Left renal pelvis (tissue), 4 donors: ENCODE measurements around the gene MANBA. TPM values are rescaled to one million over a fixed set of nuclear protein-coding genes. Genes with fewer than 3 reads are reported as not detected.
A peak's percentile ranks its signal among the peaks of the same experiment; 100 is the strongest.
"Not testable (repeated sequence)": the region's sequence is repeated elsewhere in the genome, so short reads cannot be mapped to it uniquely, and the experiment has no call there.

Experiments used
- DNase-seq, 4 donors: peaks; one replicate each; pipeline ENCODE4 v3.0.0-alpha.2; 2013; ENCODE audit warnings: low read depth in 4 of 4, low spot score in 3 of 4
- polyA plus RNA-seq, 4 donors: library from polyadenylated mRNA; unstranded; fragments of 120-200 nt; gene quantifications; one replicate each; pipeline ENCODE4 v1.2.1, GENCODE V29; 2013; ENCODE audit not compliant: insufficient read length in 4 of 4

The MANBA gene
- polyA plus RNA-seq, 4 donors = 19.1 to 32.0 (median 22.6) TPM

DNA sequence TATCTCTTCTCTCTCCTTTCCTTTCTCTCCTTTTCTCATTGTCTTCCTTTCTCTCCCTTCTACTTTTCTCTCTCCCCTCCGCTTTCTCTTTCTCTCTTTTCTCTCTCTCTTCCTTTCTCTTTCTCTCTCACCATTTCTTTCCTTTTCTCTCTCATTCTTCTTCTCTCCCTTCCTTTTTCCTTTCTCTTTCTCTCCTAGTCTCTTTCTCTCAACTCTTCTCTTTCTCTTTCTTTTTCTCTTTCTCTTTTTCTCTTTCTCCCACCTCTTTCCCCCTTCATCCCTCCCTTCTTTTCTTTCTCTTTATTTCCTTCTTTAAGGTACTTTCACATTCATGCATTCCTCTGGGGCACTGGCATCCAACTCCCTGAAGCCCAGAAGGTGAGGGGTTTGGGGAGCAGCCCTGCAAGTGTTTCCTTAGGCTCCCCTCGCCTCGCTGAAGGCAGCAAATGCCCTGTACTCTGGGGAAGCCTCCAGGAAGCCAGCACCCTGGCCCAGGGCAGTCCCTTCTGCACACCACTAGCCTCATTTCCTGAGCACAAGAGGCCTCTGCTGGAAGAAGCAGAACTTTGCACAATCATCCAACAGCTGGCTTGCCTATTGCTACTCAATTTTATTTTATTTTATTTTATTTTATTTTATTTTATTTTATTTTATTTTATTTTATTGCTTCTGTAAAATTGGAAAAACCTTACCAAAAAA, 135.4 kb downstream of the MANBA start:
- DNase-seq = no peak

DNA sequence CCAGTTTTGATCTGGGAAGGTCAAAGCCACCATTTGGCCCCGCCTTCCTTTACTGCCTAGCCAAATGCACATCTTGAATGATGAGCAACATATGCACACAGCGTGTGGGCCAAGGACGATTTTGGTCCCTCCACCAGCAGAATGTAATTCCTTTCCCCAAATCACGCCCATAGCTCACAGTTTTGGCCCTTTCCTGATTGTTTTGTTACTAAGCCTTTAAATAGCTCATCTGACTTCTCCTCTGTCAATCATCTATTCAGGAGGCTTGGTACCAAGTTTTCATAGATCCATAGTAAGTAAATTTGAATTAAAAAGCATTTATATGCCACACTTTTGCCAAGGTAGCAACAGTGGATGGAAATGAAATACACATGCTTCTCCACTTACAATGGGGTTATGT, 136.3 kb downstream of the MANBA start:
- no peak for DNase-seq

DNA sequence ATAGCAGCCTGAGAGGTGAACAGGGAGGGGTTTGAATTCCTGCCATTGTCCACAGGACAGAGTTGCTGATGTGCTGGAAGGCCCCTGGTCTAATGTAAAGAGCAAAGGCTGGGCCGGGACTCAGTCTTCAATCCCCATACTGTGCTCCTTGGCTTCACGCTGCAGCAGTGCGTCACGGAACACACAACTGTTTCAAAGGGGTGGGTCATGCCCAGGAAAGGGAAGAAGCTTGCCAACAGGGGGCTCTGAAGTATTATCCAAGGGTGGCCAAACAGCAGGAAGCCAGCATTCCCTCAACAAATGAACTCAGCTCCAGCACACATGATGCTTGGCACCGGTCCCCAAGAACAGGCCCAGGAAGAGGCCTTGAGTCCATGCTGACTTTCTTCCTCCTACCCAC, 137.1 kb downstream of the MANBA start:
- DNase-seq = no peak

DNA sequence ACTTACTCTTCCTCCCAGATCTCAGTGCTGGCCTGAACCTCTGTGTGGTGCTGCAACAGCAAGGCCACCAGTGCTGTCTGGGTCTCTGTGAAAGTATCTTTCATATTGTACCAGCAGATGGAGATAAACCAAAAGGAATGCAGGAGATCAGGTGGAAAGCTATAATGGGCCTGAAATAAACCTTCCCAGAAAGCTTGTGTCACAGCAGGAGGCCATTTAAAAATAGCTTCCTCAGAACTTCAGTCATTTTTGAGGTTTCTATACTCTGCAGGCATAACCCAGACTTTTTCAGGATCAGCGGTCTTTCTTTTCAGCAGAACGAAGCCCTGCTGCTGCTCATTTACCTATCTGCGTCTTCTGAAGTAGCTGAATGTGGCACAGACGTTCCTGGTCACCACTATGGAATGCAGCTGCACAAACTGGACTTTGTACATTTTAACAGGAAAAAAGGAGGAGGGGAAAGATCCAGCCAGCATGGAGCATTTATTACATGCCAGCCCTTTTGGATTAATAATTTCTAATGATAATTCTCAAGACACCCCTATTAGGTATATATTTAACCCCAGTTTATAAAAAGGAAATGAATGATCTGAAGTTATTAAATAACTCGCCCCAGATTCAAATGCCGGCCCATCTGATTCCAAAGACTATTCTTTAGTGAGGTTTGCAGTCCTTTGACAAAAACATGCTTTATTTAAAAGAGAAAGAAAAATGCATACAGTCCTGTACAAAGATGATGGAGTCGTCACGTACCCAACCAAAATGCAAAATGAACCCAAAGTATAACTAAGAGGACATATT, 139.9 kb downstream of the MANBA start:
- peak in 3 of 4 donors; percentile 36 to 50 (median 46) for DNase-seq

DNA sequence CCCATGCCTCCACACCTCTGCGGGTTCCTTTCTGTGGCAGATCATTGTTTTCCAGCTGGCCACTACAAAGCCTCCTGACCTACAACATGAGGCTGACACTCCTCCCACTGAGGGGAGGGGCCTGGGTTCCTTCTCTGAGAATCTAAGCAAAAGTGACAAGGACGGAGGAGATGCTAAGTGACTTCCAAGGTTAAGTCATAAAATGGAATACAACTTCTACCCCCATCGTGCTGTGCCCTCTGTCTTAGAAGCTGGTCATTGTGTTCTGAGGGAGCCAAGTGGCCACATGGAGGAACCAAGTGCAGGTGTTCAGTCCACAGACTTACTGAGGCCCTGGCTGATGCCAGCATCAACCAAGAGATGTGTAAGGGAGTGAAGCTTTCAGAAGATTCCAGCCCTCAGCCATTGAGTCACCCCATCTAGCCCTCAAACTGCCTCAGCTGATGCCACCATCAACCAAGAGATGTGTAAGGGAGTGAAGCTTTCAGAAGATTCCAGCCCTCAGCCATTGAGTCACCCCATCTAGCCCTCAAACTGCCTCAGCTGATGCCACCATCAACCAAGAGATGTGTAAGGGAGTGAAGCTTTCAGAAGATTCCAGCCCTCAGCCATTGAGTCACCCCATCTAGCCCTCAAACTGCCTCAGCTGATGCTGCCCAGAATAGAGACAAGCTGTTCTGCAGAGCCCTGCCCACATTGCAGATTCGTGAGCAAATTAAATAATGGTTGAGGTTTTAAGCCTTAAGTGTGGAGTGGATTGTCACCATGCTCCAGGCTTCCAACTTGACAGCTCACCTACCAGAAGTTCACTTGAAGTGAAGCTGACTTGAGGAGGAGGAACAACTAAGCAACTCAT, 140.8 kb downstream of the MANBA start:
- DNase-seq = not testable (repeated sequence)

DNA sequence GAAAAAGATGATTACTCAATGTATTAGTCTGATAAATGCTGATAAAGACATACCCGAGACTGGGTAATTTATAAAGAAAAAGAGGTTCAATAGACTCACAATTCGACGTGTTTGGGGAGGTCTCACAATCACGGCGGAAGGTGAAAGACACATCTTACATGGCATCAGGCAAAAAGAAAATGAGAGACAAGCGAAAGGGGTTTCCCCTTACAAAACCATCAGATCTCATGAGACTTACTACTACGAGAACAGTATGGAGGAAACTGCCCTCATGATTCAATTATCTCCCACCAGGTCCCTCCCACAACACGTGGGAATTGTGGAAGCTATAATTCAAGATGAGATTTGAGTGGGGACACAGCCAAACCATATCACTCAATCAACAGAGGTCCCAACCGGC, 141.7 kb downstream of the MANBA start:
- DNase-seq = not testable (repeated sequence)

DNA sequence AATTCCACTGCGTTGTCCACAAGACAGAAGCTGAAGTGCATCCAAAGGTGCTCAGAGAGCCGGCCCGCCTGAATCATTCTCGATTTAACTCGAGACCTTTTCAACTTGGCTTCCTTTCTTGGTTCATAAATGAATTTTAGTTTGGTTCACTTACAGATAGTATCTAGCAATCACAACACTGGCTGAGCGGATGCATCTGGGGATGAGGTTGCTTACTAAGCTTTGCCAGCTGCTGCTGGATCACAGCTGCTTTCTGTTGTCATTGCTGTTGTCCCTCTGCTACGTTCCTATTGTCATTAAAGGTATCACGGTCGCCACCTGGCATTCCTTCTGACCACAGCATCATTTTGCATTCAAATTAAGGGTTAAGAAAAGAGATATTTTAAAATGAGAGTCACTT, 144.1 kb downstream of the MANBA start:
- no peak for DNase-seq

DNA sequence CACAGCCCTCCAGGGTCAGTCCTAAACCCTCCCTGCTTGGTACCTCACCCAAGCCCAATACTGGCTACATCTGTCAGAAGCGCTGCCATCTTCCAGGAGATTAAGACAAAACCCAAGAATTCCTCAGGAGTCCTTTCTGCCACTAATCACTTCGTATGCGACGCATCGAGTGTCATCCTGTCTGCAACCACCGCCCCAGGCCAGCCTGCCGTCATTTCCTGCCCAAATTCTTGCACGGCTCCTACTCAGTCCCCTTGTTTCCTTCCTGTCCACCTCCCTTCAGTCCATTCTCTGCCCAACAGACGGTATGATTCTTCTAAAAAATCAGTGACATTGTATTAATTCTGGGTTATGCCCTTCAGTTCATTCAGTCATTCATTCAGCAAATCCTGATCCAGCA, 146.0 kb downstream of the MANBA start:
- no peak for DNase-seq

DNA sequence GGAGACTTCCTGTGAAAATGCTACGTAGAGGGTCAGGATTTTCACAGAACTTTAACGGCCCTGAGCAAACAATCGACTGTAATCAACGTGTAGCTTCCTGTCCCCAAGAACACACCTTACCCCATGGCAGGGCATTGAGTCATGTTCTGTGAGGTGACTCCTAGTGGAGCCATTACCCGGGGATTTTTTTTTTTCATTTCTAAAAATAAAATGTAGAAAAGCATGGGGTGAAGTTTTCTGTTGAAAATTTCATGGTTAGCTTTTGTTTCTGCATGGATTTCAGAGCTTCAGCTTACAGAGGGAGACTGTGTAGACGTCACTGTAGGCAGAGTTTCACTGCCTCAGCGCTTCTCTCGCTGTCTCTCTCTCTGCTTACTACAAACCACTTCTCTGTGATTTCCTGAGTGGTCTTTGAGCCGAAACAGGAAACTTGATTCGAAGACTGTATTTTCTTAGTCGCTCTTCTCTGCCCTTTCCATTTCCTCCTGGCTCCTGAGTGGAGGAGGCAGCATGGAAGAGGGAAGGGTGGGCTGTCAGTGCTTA, 147.9 kb downstream of the MANBA start:
- DNase-seq = no peak

DNA sequence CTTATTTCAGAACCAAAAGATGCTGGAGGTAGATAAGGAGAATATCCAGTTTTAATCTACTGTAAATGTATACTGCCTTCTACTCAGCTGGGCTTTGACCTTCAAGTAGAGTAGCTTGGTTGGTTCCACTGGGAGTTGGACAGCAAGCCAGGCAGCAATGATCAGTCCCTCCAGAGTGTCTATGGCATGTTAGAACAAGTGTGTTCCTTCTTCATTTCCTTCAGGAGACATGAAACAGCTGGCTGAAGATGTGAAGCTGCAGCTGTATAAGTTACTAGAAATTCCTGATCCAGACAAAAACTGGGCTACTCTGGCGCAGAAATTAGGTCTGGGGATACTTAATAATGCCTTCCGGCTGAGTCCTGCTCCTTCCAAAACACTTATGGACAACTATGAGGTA, 148.6 kb downstream of the MANBA start:
- DNase-seq = no peak

DNA sequence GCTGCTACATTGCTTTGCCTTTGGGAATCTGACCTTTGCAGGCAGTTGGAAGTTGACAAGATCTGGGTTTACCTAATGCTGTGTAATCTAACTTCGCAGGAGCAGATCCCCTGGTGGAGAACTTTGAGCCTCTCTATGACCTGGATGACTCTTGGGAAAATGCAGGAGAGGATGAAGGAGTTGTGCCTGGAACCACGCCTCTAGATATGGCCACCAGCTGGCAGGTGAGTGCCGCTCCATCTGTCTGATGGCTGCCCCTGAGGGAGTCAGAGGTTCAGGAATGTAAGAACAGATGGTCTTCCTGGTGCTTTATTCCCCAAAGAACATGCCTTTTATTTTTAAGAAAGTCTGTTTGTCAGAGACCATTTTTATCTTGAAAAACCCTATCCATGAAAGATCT, 150.3 kb downstream of the MANBA start:
- no peak for DNase-seq

DNA sequence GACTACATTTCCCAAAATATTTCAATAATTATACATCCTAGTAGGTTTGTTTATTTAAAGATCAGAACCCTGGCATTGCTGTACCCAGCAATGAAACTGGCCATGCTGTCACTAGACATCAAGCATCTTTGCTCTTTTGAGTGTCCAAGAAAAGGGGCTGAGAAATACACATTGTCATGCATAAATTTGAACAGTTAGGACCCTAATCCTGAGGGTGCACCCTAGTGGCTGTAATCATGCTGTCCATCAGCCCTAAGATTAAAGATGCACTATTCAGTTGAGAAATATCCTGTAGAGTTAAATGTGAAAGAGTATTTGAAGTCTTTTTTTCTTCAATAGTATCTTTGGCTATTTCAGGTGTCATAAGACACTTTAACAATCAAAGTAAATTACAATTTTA, 150.8 kb downstream of the MANBA start:
- no peak for DNase-seq

DNA sequence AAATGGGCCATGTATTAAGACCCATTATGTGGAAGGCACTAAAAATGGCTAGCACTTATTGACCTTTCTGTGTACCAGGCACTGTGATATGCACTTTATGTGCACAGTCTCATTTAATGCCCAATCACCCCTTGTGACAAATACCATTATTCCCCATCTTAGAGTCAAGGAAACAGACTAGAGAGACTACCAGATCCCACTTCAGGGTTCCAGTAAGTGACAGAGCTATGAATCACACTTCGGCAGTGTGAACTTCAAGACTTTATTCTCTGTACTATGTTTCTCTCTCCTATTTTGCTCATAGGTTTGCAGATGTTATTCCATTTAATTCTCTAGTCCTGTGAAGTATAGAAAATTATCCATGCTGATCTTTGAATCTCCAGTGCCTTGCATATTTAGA, 152.6 kb downstream of the MANBA start:
- no peak for DNase-seq

DNA sequence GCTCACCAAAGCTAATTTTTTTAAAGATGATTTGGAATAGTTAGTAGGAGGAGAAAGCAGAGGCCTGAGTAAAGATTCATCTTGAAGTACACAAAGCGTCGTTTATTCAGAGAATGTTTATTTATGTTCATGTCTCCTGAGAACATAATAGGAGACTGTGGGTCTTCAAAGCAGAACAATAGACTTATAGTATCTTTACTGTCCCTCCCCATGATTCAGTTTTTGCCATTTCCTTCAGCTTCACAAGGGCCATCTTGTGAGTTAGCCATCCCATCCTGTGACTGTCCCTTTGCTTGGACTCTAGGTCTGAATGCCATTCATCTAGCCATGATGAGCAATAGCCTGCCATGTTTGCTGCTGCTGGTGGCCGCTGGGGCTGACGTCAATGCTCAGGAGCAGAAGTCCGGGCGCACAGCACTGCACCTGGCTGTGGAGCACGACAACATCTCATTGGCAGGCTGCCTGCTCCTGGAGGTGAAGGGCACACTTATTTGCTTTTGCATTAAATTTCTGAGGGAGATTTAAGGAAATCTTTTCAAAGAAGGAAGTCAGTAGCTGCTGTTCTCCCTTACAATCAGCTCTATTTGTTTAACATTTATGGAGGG, 153.8 kb downstream of the MANBA start:
- no peak for DNase-seq

DNA sequence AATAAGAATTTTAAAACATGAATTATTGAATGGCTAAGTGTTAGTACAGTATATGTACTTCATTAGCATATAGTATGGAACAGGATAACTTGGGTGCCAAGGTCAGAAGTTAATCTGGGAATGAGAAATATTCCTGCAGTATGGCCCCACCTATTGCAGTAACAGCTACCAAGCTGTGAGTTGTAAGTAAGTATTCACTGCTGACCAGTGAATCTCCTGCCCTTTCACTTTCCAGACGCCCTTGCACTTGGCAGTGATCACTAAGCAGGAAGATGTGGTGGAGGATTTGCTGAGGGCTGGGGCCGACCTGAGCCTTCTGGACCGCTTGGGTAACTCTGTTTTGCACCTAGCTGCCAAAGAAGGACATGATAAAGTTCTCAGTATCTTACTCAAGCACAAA, 154.5 kb downstream of the MANBA start:
- DNase-seq = no peak

DNA sequence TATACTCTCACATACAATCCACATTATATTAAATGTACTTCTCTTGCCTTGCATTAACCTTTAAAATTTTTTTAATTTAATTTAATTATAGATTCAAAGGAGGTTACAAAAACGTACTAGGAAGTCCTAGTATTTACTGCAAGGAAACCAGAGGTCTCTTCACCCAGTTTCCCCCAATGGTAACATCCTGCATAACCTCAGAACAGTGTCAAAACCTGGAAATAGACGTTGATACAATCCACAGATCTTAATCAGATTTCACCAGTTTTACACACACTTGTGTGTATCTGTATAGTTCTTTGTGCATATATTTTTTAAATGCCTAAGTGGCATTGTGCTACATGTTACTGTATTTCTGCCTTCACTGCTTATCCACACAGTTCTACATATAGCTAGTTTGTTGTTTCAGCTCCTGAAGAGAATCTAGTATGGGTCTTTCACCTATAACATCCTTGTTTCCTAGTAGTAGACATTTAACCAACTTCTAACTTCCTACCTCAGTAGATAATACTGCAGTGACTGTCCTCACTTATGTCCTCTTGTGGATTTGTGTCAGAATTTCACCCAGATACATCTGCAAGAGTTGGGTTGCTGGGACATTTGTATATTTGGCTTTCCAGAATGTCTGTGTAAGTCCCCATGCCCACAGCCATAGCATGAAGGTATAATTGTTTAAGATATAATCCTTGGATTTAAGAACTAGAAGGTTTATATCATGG, 156.4 kb downstream of the MANBA start:
- no peak for DNase-seq

DNA sequence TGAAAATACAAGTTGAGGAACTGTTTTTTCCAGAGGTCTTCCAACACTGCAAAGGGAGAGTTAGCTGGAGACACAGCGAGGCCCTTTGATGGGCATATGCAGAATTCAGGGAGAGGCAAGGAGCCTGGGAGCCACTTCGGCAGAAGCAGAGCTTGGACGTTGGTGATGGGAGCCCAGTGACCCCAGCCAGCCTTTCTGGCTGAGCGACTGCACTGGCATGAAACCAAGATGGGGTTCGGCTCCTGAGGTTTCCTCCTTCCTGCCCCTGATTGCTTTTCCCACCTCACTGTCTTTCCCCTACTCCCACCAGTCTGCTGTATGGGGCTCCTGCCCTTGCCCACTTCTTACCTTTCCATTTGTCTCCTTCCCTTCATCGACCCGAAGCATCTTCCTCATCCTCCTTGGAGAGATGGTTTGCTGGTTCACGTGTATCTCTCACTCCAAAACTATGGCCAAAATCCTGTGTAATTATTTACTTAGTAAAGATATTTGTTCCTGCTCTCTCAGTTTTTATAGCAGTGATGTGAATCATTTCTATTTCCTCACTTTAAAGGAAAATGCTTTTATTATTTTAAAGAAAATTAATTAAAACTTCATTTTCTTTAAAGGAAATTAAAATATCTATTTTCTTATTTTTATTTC, 159.1 kb downstream of the MANBA start:
- no peak for DNase-seq

DNA sequence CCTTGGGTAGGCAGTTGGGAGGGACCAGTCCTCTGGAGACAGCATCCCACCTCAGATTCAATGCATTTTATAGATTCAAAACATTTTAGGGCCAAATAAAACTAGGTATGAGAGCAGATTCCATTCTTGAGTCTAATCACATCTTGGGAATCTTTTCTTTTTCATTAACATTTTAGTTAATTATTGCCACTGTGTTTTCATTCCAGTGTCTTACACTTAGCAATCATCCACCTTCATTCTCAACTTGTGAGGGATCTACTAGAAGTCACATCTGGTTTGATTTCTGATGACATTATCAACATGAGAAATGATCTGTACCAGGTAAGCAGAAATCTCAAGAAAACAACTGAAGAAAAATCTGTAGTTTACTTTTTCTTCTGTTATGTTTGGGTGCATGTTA, 160.1 kb downstream of the MANBA start:
- no peak for DNase-seq

DNA sequence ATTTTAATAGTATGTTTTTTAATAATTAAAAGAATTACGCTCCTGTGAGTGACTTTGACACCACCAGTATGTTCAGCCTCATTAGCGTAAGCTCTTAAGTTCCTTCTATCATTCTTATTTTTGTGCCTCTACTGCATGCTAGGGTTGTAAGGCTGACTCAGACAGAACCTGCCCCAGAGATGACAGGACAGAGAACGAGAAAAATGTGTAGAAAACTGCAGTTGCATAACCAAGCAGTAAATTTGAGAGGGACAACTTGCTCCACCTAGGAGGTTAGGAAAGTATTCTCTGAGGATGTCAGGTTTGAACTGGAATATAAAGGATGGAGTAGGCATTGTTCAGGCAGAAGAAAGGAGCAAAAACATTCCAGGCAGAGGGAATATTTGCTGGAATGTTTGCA, 160.9 kb downstream of the MANBA start:
- DNase-seq = no peak

DNA sequence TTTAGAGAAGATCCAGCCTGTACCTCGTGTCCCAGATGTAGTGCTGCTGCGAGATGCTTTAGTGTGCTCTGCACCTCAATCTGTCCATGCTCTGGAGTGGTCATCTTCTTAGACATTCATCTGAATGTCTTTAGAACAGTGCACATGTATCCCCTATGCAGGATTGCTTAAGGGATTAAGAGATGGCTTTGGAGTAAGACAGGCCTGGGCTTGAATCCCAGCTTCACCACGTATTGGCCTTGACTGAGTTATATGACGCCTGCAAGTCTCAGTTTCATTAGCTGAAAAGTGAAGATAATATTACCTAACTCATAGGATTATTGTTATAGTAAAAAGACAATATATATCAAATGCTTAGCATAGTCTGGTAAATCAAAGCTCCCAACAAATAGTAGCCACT, 161.3 kb downstream of the MANBA start:
- DNase-seq = no peak
